ENCODE measurements around the gene ZNF792. TPM values are rescaled to one million over a fixed set of nuclear protein-coding genes. Genes with fewer than 3 reads are reported as not detected.
A peak's percentile ranks its signal among the peaks of the same experiment; 100 is the strongest.
"Not testable (repeated sequence)": the region's sequence is repeated elsewhere in the genome, so short reads cannot be mapped to it uniquely, and the experiment has no call there.

The ZNF792 gene
- total and polyA plus RNA-seq, 7 donors, result 0.83 to 4.2 (median 1.5) TPM

DNA sequence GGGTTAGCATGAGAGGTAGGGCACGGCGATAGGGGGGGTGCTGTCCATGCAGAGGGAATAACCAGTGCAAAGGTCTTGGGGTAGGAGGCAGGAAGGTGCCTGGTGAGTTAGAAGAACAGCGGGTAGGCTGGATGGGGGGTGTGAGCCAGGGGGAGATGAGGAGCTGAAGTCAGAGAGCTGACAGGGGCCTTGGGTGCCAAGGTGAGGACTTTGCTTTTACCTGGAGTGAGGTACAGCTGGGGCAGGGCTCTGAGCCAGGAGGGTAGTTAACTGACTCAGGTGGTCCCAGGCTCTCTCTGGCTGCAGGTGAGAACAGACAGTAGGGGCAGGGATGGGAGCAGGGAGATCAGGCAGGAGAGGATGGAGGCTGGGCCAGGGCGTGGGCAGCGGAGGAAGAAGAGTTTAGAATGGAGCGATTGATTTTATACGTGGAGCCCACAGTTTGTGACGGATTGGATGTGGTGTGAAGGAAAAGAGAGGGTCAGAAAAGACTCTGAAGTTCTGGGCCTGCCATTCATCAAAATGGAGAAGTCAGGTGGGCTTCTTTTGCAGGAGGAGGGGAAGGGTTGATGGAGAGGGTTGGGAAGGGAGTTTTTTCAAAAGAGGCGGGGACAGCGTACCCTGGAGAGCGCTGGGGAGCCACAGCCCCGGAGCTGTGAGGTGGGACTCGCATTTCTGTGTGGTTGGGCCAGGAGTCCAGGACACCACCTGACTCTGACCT, 34.9 kb upstream of the ZNF792 start:
- peak in 1 of 2 donors; percentile 39 for DNase-seq
- H3K9me3 ChIP-seq, result no peaks in the 10 kb centered on the region
- TF ChIP-seq CTCF (IDR thresholded peaks at IDR 0.05), result no peak

DNA sequence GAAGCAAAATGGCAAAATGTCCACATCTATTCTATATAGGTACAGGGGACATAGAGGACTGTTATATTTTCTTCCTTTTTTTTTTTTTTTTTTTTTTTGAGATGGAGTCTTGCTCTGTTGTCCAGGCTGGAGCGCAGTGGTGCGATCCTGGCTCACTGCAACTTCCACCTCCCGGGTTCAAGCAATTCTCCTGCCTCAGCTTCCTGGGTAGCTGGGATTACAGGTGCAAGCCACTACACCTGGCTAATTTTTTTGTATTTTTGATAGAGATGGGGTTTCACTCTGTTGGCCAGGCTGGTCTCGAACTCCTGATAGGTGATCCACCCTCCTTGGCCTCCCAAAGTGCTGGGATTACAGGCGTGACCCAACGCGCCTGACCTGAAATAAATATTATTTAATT, 34.2 kb upstream of the ZNF792 start:
- H3K4me3 ChIP-seq; intact Hi-C loops (cut with DNase I); H3K36me3 ChIP-seq (ENCODE audit: insufficient read depth in 1 of 2, low read depth in 1 of 2); H3K27me3 ChIP-seq (ENCODE audit: insufficient read depth in 3 of 3, low read length in 2 of 3); ATAC-seq; H3K9me3 ChIP-seq: not testable (repeated sequence)
- WGBS, 3 donors, result 89 to 98% (median 90%) methylated on average over 7 of the region's 7 CpGs
- Histone ChIP-seq H3K4me1 (peaks cover 15% of the 10 kb centered on the region), H3K27ac (peak overlapping the region; percentile 94)
- peak in 1 of 2 donors; percentile 2 for DNase-seq

More for the DNA sequence above, 34.9 kb upstream of the ZNF792 start:
- ATAC-seq, result peak in 1 of 4 donors; percentile 56
- no peaks in the 10 kb centered on the region for H3K27me3 ChIP-seq (ENCODE audit: insufficient read depth in 3 of 3, low read length in 2 of 3)
- peaks cover 15% of the 10 kb centered on the region for H3K4me1 ChIP-seq
- WGBS, 3 donors, result 50 to 59% (median 57%) methylated on average over 13 of the region's 13 CpGs
- H3K27ac ChIP-seq, result peak overlapping the region; percentile 94
- intact Hi-C loops (cut with DNase I), result no loop called here
- peak overlapping the region; percentile 94 for H3K4me3 ChIP-seq
- H3K36me3 ChIP-seq (ENCODE audit: insufficient read depth in 1 of 2, low read depth in 1 of 2), result peaks cover 0 to 6% of the 10 kb centered on the region in 2 donors

DNA sequence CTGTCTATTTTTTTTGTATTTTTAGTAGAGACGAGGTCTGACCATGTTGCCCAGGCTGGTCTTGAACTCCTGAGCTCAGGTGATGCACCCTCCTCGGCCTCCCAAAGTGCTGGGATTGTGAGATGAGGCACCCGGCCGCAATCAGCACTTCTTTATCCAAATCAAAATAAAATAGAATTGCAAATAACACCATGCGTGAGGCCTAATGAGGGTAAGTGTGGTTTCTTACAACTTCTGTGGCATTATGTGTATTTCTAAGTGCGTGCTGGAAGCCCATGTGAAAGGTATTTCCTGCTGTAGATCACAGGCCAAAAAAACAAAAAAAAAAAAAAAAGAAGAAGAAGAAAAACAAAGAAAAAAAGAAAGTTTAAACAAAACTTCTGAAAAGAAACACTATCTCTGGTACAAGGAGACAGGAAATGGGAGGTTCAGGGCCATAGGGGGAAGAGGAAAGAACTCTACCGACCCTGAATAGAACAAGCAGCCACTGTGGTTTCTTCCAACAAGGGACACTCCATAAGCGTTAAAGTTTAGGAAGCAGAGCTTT, 33.1 kb upstream of the ZNF792 start:
- peak overlapping the region; percentile 14 for H3K27ac ChIP-seq

GRCh38 chr19:34995551-34995950, 31.5 kb upstream of the ZNF792 start:
- ATAC-seq (no peak), DNase-seq (no peak)
- TF ChIP-seq CTCF (IDR thresholded peaks at IDR 0.05), result no peak
- WGBS, 3 donors, result 71 to 89% (median 76%) methylated on average over 8 of the region's 8 CpGs
- H3K27me3 ChIP-seq (ENCODE audit: insufficient read depth in 3 of 3, low read length in 2 of 3), result no peaks in the 10 kb centered on the region
- H3K36me3 ChIP-seq (ENCODE audit: insufficient read depth in 1 of 2, low read depth in 1 of 2), result no peaks in the 10 kb centered on the region
- peak overlapping the region; percentile 81 for H3K27ac ChIP-seq
- no peaks in the 10 kb centered on the region for H3K9me3 ChIP-seq
- H3K4me1 ChIP-seq, result peaks cover 9% of the 10 kb centered on the region
- intact Hi-C loops (cut with DNase I), result no loop called here
- peak overlapping the region; percentile 62 for H3K4me3 ChIP-seq

More for the DNA sequence above, 33.1 kb upstream of the ZNF792 start:
- ATAC-seq, result no peak
- Histone ChIP-seq H3K36me3 (ENCODE audit: insufficient read depth in 1 of 2, low read depth in 1 of 2) (no peaks in the 10 kb centered on the region), H3K9me3 (no peaks in the 10 kb centered on the region), H3K4me3 (no peak overlapping the region), H3K4me1 (peaks cover 12% of the 10 kb centered on the region), H3K27me3 (ENCODE audit: insufficient read depth in 3 of 3, low read length in 2 of 3) (no peaks in the 10 kb centered on the region)
- TF ChIP-seq CTCF (IDR thresholded peaks at IDR 0.05), result no peak
- DNase-seq, result peak in 1 of 2 donors; percentile 15
- 70 to 74% (median 70%) methylated on average over 8 of the region's 8 CpGs for WGBS, 3 donors
- intact Hi-C loops (cut with DNase I), result no loop called here

GRCh38 chr19:34994643-34995541, 30.9 kb upstream of the ZNF792 start:
- Histone ChIP-seq H3K9me3 (no peaks in the 10 kb centered on the region), H3K36me3 (ENCODE audit: insufficient read depth in 1 of 2, low read depth in 1 of 2) (no peaks in the 10 kb centered on the region), H3K4me1 (peaks cover 9% of the 10 kb centered on the region), H3K27ac (peak overlapping the region; percentile 81), H3K4me3 (peak overlapping the region; percentile 62), H3K27me3 (ENCODE audit: insufficient read depth in 3 of 3, low read length in 2 of 3) (no peaks in the 10 kb centered on the region)
- 28 to 44% (median 38%) methylated on average over 17 of the region's 17 CpGs for WGBS, 3 donors
- ATAC-seq, result peak; percentile 66 to 89 (median 83)
- no peak for TF ChIP-seq CTCF (IDR thresholded peaks at IDR 0.05)
- DNase-seq, result peak in 1 of 2 donors; percentile 56
- intact Hi-C loops (cut with DNase I), result no loop called here

Measured in psoas muscle (tissue), 8 donors.